ENCODE measurements around the gene IFITM10.

IFITM10 gene

DNA sequence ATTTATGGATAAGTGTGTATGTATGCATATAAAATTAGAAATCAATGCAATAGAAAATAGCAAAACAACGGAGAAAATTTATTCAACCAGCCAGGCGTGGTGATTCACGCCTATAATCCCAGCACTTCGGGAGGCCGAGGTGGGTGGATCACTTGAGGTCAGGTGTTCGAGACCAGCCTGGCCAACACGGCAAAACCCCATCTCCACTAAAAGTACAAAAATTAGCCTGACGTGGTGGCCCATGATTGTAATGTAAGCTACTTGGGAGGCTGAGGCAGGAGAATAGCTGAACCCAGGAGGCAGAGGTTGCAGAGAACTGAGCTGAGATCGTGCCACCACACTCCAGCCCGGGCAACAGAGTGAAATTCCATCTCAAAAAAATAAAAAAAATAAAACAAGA is 47.9 kb downstream of the IFITM10 start:
- H3K4me3 ChIP-seq (ENCODE audit: low read depth, low read length) = no peak overlapping the region
- TF ChIP-seq CTCF (IDR thresholded peaks at IDR 0.05; ENCODE audit: borderline replicate concordance, insufficient read depth, low read depth, low read length) = no peak

DNA sequence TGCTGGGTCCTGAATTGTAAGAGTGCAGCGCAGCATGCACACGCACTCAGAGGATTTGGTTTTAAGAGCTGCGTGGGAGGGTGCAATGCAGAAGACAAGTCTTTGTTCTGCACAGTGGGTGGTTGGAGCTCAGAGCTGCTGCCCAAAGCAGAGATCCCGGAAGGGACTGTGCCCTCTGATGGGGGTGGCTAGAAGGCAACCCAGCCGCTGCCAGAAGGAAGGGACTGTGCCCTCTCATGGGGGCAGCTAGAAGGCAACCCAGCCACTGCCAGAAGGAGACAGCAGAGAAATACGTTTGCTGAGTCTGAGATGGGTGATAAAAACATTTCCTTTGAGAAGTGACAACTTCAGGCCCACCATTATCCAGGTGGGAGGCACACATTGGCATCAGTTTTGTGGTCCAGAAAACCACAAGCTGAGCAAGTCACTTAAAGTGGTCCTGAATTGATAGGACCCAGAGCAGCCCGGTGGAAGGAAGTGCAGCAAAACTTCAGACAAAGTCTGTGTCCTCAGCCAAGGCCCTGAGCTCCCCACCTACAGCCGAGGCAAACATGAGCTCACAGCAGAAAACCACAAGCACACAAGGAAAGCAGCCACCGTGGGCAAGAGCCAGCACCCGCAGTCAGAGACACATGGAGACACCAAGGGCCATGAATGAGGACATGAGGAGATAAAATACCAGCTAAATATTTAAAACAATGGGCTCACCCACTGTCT is 49.1 kb downstream of the IFITM10 start:
- no peak overlapping the region for H3K4me3 ChIP-seq (ENCODE audit: low read depth, low read length)
- no peak for TF ChIP-seq CTCF (IDR thresholded peaks at IDR 0.05; ENCODE audit: borderline replicate concordance, insufficient read depth, low read depth, low read length)

- H3K4me3 ChIP-seq (ENCODE audit: low read depth, low read length) = no peak overlapping the region
- TF ChIP-seq CTCF (IDR thresholded peaks at IDR 0.05; ENCODE audit: borderline replicate concordance, insufficient read depth, low read depth, low read length) = no peak
These were observed 50.6 kb downstream of the IFITM10 start for GRCh38 chr11:1699771-1700170.

DNA sequence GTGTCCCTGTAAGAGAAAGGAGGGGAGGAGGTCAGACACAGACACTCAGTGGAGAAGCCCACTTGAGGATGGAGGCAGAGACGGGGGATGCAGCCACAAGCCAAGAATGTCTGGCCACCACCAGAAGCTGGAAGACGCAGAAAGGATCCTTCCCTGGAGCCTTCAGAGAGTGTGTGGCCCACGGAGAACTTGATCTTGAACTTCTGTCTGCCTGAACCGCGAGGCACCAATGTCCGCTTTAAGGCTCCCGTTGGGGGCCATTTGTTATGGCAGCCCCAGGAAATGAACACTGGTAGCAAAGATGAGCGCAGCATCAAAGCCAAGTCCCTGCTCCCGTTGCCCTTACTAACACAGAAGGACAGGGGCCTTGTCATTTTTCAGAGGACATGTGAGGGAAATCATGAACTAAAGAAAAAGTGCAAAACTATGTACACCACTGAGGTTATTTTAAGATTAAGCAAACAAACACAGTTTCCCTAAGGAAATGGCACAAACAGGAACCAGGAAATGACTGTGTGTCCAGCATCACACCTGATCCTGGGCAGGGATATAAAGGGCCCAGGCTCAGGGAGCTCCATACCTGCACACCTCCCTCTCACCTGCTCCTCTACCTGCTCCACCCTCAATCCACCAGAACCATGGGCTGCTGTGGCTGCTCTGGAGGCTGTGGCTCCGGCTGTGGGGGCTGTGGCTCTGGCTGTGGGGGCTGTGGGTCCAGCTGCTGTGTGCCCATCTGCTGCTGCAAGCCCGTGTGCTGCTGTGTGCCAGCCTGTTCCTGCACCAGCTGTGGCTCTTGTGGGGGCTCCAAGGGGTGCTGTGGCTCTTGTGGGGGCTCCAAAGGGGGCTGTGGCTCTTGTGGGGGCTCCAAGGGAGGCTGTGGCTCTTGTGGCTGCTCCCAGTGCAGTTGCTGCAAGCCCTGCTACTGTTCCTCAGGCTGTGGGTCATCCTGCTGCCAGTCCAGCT is 53.5 kb downstream of the IFITM10 start, which contains the start of gene KRTAP5-6:
KRTAP5-6 (plus strand) TSS at position 588 of the 963 bp plus-strand sequence; CDS start at position 639, 51 bp downstream.
- no peak within 1 kb of the TSS for H3K4me3 ChIP-seq (ENCODE audit: low read depth, low read length)
- TF ChIP-seq CTCF (IDR thresholded peaks at IDR 0.05; ENCODE audit: borderline replicate concordance, insufficient read depth, low read depth, low read length) = no peak

- no peak overlapping the region for H3K4me3 ChIP-seq (ENCODE audit: low read depth, low read length)
- TF ChIP-seq CTCF (IDR thresholded peaks at IDR 0.05; ENCODE audit: borderline replicate concordance, insufficient read depth, low read depth, low read length) = no peak
These were observed 54.8 kb downstream of the IFITM10 start for GRCh38 chr11:1695548-1696108.

DNA sequence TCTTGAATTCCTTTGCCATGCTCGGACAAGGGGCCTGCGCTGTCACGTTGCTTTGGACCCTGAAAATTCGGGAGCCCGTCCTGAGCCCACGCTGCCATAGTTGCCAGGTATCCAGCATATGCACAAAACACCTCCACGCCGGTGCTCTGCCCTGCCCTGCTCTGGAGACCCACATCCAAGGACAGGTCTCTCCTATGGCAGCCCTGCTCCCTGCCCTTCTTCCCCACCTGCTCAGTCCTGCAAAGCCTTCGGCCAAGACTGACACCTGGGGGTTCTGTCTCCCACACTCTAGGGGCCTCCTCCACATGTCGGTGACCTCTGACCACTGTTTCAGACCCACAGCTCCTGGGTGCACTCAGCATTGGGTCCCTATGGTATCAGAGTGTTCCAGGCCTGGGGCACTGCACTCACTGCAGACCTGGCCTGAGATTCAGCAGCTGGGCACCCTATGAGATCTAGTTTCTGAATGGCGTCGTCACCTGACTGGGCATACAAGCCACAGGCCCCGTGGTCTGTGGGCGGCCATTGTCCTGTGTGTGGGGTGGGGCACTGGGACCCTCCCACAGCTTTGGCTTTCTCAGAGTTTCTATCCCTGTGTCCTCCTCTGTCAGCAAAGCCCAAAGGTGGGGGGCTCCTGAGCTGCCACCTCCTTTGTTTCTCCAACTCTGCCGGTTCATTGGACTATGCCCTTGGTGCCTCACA is 55.4 kb downstream of the IFITM10 start:
- TF ChIP-seq CTCF (IDR thresholded peaks at IDR 0.05; ENCODE audit: borderline replicate concordance, insufficient read depth, low read depth, low read length) = no peak
- H3K4me3 ChIP-seq (ENCODE audit: low read depth, low read length) = no peak overlapping the region
